ENCODE data around the gene GLDN. TPM values are rescaled to one million over a fixed set of nuclear protein-coding genes. Genes with fewer than 3 reads are reported as not detected.

GLDN gene
- total and polyA plus RNA-seq, 2 of the 4 experiments (the other 2 are of a cell fraction) = under 0.01 TPM; not detected in 1

GRCh38 chr15:51343466-51343865 is 2.0 kb downstream of the GLDN start:
- Histone ChIP-seq H3K18ac (ENCODE audit: low read depth, low read length) (no peak overlapping the region), H3K9me1 (ENCODE audit: insufficient read depth, low read length) (no peaks in the 10 kb centered on the region), H4K91ac (ENCODE audit: insufficient read depth, low read depth, low read length) (no peak overlapping the region), H2BK5ac (ENCODE audit: low read depth, low read length, poor library complexity, severe bottlenecking) (no peak overlapping the region), H3K4me1 (ENCODE audit: control insufficient read depth, insufficient read depth, low read length) (no peaks in the 10 kb centered on the region; the same call in 1 of the 2 replicates), H3K4me2 (ENCODE audit: low read depth, low read length) (no peak overlapping the region), H3K4me3 (ENCODE audit: insufficient read depth, low read depth, low read length) (no peak overlapping the region), H2AK9ac (replicated peaks; ENCODE audit: low read depth, low read length, poor library complexity) (no peak overlapping the region), H4K20me1 (ENCODE audit: insufficient read depth, low read length) (no peaks in the 10 kb centered on the region), H3K9ac (ENCODE audit: low read depth, low read length) (no peak overlapping the region), H3K9me3 (ENCODE audit: control insufficient read depth, insufficient read depth, low read length) (no peaks in the 10 kb centered on the region), H2BK20ac (ENCODE audit: low read depth, low read length) (no peak overlapping the region), H3K4ac (ENCODE audit: low read depth, low read length) (no peak overlapping the region), H3K14ac (replicated peaks; ENCODE audit: low read depth, low read length) (no peak overlapping the region), H3K79me1 (ENCODE audit: low read depth in 1 of 2, low read length in 2 of 2) (no peaks in the 10 kb centered on the region), H3K56ac (ENCODE audit: extremely low read depth, insufficient read depth, low read length) (no peak overlapping the region), H2AK5ac (ENCODE audit: low read depth, low read length) (no peak overlapping the region), H4K5ac (ENCODE audit: low read depth, low read length) (no peak overlapping the region), H2BK15ac (ENCODE audit: low read depth, low read length) (no peak overlapping the region), H2BK120ac (ENCODE audit: low read depth, low read length) (no peak overlapping the region), H2AFZ (replicated peaks; ENCODE audit: low read length, poor library complexity) (no peak overlapping the region), H3K23ac (ENCODE audit: low read depth, low read length) (no peak overlapping the region), H3K27me3 (ENCODE audit: control insufficient read depth, insufficient read depth, low read length) (peaks cover 56% of the 10 kb centered on the region), H3K36me3 (ENCODE audit: control insufficient read depth, insufficient read depth, low read length) (no peaks in the 10 kb centered on the region), H3K27ac (ENCODE audit: insufficient read depth, low read length) (no peak overlapping the region), H4K8ac (ENCODE audit: low read depth in 2 of 2, low read length in 2 of 2) (no peak overlapping the region)
- ATAC-seq (ENCODE audit: low read depth) (no peak), DNase-seq (no peak)
- intact Hi-C loops (cut with micrococcal nuclease) = no loop called here
- BruUV-seq (replicated peaks) = no TSS peak
- in situ Hi-C loops (cut with MboI; ENCODE audit: low sequenced_read_pairs) = no loop called here
- WGBS, 2 experiments (ENCODE audit: extremely low coverage in 2 of 2, insufficient read length in 1 of 2) = no CpG with 5 or more reads among the region's 4 CpGs
- ChIA-PET CTCF (interaction anchor here (0.6 kb wide), 1 partner anchor 781 kb away, joined by 5 read pairs; no protein-coding TSS in a partner anchor), POLR2A (ENCODE audit: unreplicated experiment) (no interaction called here)
- TF ChIP-seq BHLHE40 (IDR thresholded peaks at IDR 0.05; ENCODE audit: low read depth, low read length) (no peak), POLR2A (IDR thresholded peaks at IDR 0.05; ENCODE audit: low read depth, low read length) (no peak), RCOR1 (IDR thresholded peaks at IDR 0.05; ENCODE audit: insufficient replicate concordance, low read length) (no peak), USF2 (IDR thresholded peaks at IDR 0.05; ENCODE audit: low read depth, low read length) (no peak), FOS (IDR thresholded peaks at IDR 0.05; ENCODE audit: low read depth, low read length) (no peak), CHD1 (IDR thresholded peaks at IDR 0.05; ENCODE audit: low read depth, low read length) (no peak), SMC3 (IDR thresholded peaks at IDR 0.05; ENCODE audit: low read depth, low read length) (no peak), RAD21 (IDR thresholded peaks at IDR 0.05; ENCODE audit: low read length) (no peak), CEBPB (IDR thresholded peaks at IDR 0.05; ENCODE audit: low read depth, low read length) (no peak), CTCF (conservative IDR thresholded peaks at IDR 0.05; ENCODE audit: low read depth, low read length) (no peak), NFE2L2 (IDR thresholded peaks at IDR 0.05; ENCODE audit: low read depth, low read length) (no peak), MAFK (IDR thresholded peaks at IDR 0.05; ENCODE audit: low read depth, low read length) (no peak), MXI1 (IDR thresholded peaks at IDR 0.05; ENCODE audit: borderline replicate concordance, low read depth, low read length) (no peak), MAZ (IDR thresholded peaks at IDR 0.05; ENCODE audit: borderline replicate concordance, low read depth, low read length) (no peak), ELK1 (IDR thresholded peaks at IDR 0.05; ENCODE audit: borderline replicate concordance, low read depth, low read length) (no peak), RFX5 (IDR thresholded peaks at IDR 0.05; ENCODE audit: low read depth, low read length) (no peak)
- dilution Hi-C loops (cut with HindIII; ENCODE audit: low sequenced_read_pairs, unreplicated experiment) = no loop called here
